Epidermal melanocyte (primary cell): ENCODE results near the gene MORF4L1.
A peak's percentile ranks its signal among the peaks of the same experiment; 100 is the strongest.

Source experiments
- DNase-seq: peaks from one replicate; pipeline ENCODE4 v3.0.0; 2011; ENCODE audit warnings: low spot score; ENCODE audit not compliant: insufficient read length

MORF4L1 gene

GRCh38 chr15:78944669-78945407, 72.1 kb downstream of the MORF4L1 start, which contains the start of gene CTSH:
TSS of gene CTSH (minus strand) at chr15:78945046. CDS start at chr15:78944981, 65 bp downstream.
- peak; percentile 39 for DNase-seq

DNA sequence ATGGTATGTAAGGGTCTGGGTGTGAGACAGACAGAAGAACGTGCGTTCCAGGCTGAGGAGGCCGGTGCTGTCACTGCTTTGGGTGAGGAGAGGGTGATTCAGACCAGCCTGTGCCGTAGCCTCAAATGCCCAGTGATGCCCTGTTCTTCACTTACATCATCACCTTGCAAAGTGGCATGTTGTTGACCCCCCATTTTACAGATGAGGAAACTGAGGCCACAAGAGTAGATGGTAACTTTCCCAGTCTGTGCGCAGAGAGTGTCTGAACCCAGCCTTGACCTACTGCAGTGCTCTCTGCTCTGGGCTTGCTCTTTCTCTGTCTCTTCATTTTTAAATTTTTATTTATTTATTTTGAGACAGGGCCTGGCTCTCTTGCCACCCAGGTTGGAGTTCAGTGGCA, 73.8 kb downstream of the MORF4L1 start:
- DNase-seq: no peak

GRCh38 chr15:78947506-78947905, 74.8 kb downstream of the MORF4L1 start:
- no peak for DNase-seq
